Astrocyte (in vitro differentiated cells and primary cell): ENCODE data around the gene TJAP1.

Experiments
- CTCF ChIP-seq: IDR thresholded peaks from 2 replicates; pipeline ENCODE4 v1.5.1; 2011; ENCODE audit warnings: low read depth, mild to moderate bottlenecking, inconsistent platforms, low read length, moderate library complexity; ENCODE audit not compliant: insufficient read depth
- EZH2 ChIP-seq: IDR thresholded peaks from 2 replicates; pipeline ENCODE4 v1.6.1; 2012; ENCODE audit warnings: mild to moderate bottlenecking, low read length, inconsistent platforms; ENCODE audit not compliant: insufficient read depth

- TF ChIP-seq CTCF, result no peak
- TF ChIP-seq EZH2, result no peak
Observed at GRCh38 chr6:43444036-43444435, 33.3 kb upstream of the TJAP1 start.
